HepG2 (cell line): ENCODE data around the gene SUSD6. TPM values are rescaled to one million over a fixed set of nuclear protein-coding genes. Genes with fewer than 3 reads are reported as not detected.
A peak's percentile ranks its signal among the peaks of the same experiment; 100 is the strongest.

Source experiments
- ATAC-seq: fragments of 200-7000 bp; cut with Tn5 transposase; 3 replicates; pipeline ENCODE4 v1.9.1; 2020; ENCODE audit warnings: mild to moderate bottlenecking, moderate library complexity
- BruUV-seq: library from RNA; stranded (reverse); fragments of 400-500 nt; replicated peaks from 2 replicates; lab custom pipeline; 2021; lab: Mats Ljungman, UMichigan
- CTCF ChIA-PET: fragments of 300-600 bp; formaldehyde crosslinking; extraction: SDS; loops from one replicate; lab custom pipeline; 2021; ENCODE audit warnings: low total read pairs, inconsistent platforms, low intra/inter-chr PET ratio; lab: Yijun Ruan, JAX
- POLR2A ChIA-PET: fragments of 350-600 bp; sonication (Branson Sonifier 250); formaldehyde crosslinking; loops from one replicate; lab custom pipeline; 2020; ENCODE audit warnings: antibody characterized with exemption, inconsistent platforms; lab: Yijun Ruan, JAX
- DNase-seq: peaks from one replicate; pipeline ENCODE4 v3.0.0-alpha.2; 2015; ENCODE audit warnings: low spot score
- FAIRE-seq: peaks from 3 replicates; lab custom pipeline; 2011; peaks lifted over from hg19 to GRCh38; lab: Jason Lieb, UNC
- H2AFZ ChIP-seq: one replicate; pipeline ENCODE4 v1.6.1; 2011; ENCODE audit warnings: low read length, inconsistent platforms
- H3K27ac ChIP-seq: fragments of 300-600 bp; 3 replicates; pipeline ENCODE4 v1.8.0; 2011; ENCODE audit warnings: mixed run types, mild to moderate bottlenecking, mixed read lengths, low read length, inconsistent platforms; ENCODE audit not compliant: insufficient read depth; ENCODE audit errors: extremely low read length
- H3K27me3 ChIP-seq, 2 experiments: fragments of 200-600 bp in 1 of 2; 2 replicates in 1 of 2; 3 replicates in 1 of 2; pipeline versions ENCODE4 v1.6.0 to v1.8.0; 2011; ENCODE audit warnings: low read length in 2 of 2, mild to moderate bottlenecking in 2 of 2, moderate library complexity in 2 of 2, inconsistent platforms in 1 of 2; ENCODE audit not compliant: insufficient read depth in 2 of 2, control insufficient read depth in 1 of 2
- H3K36me3 ChIP-seq, 2 experiments: fragments of 200-600 bp in 1 of 2; replicated peaks in 1 of 2; 2 replicates in 1 of 2; 3 replicates in 1 of 2; pipeline versions ENCODE4 v1.5.1 to v1.8.0; 2011; ENCODE audit warnings: low read length in 2 of 2, inconsistent platforms in 1 of 2; ENCODE audit not compliant: insufficient read depth in 2 of 2, control insufficient read depth in 1 of 2
- H3K4me1 ChIP-seq: 2 replicates; pipeline ENCODE4 v1.5.1; 2012; ENCODE audit warnings: low read length, inconsistent platforms; ENCODE audit not compliant: insufficient read depth
- H3K4me2 ChIP-seq: 2 replicates; pipeline ENCODE4 v1.6.0; 2011; ENCODE audit warnings: low read depth, low read length, inconsistent platforms
- H3K4me3 ChIP-seq, 3 experiments: fragments of 200-600 bp in 1 of 3; sonication (generic), shearing (Covaris generic) in 1 of 3; replicated peaks in 1 of 3; 2 replicates each; pipeline ENCODE4 v1.5.1; 2011 to 2016; ENCODE audit warnings: low read length in 3 of 3, inconsistent platforms in 2 of 3, low read depth in 2 of 3, mild to moderate bottlenecking in 2 of 3, control low read depth in 1 of 3, mixed read lengths in 1 of 3; ENCODE audit not compliant: insufficient read depth in 1 of 3
- H3K79me2 ChIP-seq: one replicate; pipeline ENCODE4 v1.6.1; 2011; ENCODE audit warnings: low read length, inconsistent platforms; ENCODE audit not compliant: insufficient read depth
- H3K9ac ChIP-seq: 2 replicates; pipeline ENCODE4 v1.6.0; 2011; ENCODE audit warnings: mild to moderate bottlenecking, low read depth, low read length, inconsistent platforms; ENCODE audit not compliant: insufficient read depth
- H3K9me3 ChIP-seq: 2 replicates; pipeline ENCODE4 v1.5.1; 2012; ENCODE audit warnings: mild to moderate bottlenecking, low read length
- H4K20me1 ChIP-seq: 2 replicates; pipeline ENCODE4 v1.6.0; 2011; ENCODE audit warnings: inconsistent platforms, mild to moderate bottlenecking, low read length, moderate library complexity; ENCODE audit not compliant: insufficient read depth
- BCL6 ChIP-seq: IDR thresholded peaks from 2 replicates; pipeline ENCODE4 v1.6.1; 2016; ENCODE audit warnings: missing genetic modification reagents, missing compliant biosample characterization
- DPF2 ChIP-seq: sonication (generic); formaldehyde crosslinking; IDR thresholded peaks from 2 replicates; pipeline ENCODE4 v1.4.0; 2020; ENCODE audit warnings: mild to moderate bottlenecking, low read depth, missing genetic modification reagents, borderline replicate concordance
- ELF3 ChIP-seq: IDR thresholded peaks from 2 replicates; pipeline ENCODE4 v1.6.1; 2016; ENCODE audit warnings: missing genetic modification reagents, missing compliant biosample characterization
- HMG20B ChIP-seq: conservative IDR thresholded peaks from 2 replicates; pipeline ENCODE4 v1.6.1; 2016; ENCODE audit warnings: missing genetic modification reagents, missing compliant biosample characterization
- MXI1 ChIP-seq: IDR thresholded peaks from 3 replicates; pipeline ENCODE4 v1.6.1; 2012; ENCODE audit warnings: low read depth, low read length, inconsistent platforms, borderline replicate concordance
- PATZ1 ChIP-seq: sonication (generic); formaldehyde crosslinking; IDR thresholded peaks from 2 replicates; pipeline ENCODE4 v1.4.0; 2020; ENCODE audit warnings: missing genetic modification reagents
- SNAPC5 ChIP-seq: sonication (generic); formaldehyde crosslinking; IDR thresholded peaks from 2 replicates; pipeline ENCODE4 v1.8.1; 2023; ENCODE audit warnings: mild to moderate bottlenecking, missing genetic modification reagents, borderline replicate concordance
- SOX13 ChIP-seq, 3 experiments: fragments of 450-650 bp in 1 of 3; sonication (generic) in 1 of 3; formaldehyde crosslinking in 1 of 3; IDR thresholded peaks in 2 of 3; conservative IDR thresholded peaks in 1 of 3; 2 replicates each; pipeline versions ENCODE4 v1.5.0 to v1.6.1; 2016 to 2020; ENCODE audit warnings: antibody characterized with exemption in 1 of 3, mild to moderate bottlenecking in 1 of 3, missing compliant biosample characterization in 1 of 3, missing genetic modification reagents in 1 of 3, moderate library complexity in 1 of 3
- SOX5 ChIP-seq: IDR thresholded peaks from 2 replicates; pipeline ENCODE4 v1.6.1; 2016; ENCODE audit warnings: borderline replicate concordance
- TCF7 ChIP-seq: sonication (generic); IDR thresholded peaks from 2 replicates; pipeline ENCODE4 v1.6.1; 2016; ENCODE audit warnings: antibody characterized with exemption, low read depth
- ZNF362 ChIP-seq: sonication (generic); formaldehyde crosslinking; IDR thresholded peaks from 2 replicates; pipeline ENCODE4 v1.4.0; 2020; ENCODE audit warnings: missing genetic modification reagents, mild to moderate bottlenecking, borderline replicate concordance
- ZNF510 ChIP-seq: sonication (generic); formaldehyde crosslinking; IDR thresholded peaks from 2 replicates; pipeline ENCODE4 v1.4.0; 2020; ENCODE audit warnings: low read depth, mild to moderate bottlenecking, missing genetic modification reagents
- ZNF556 ChIP-seq: sonication (generic); formaldehyde crosslinking; IDR thresholded peaks from 2 replicates; pipeline ENCODE4 v1.4.0; 2020; ENCODE audit warnings: mild to moderate bottlenecking, missing genetic modification reagents, borderline replicate concordance
- WGBS: methylation state at CpG from one replicate; pipeline ENCODE4 v1.1.6; 2017; ENCODE audit warnings: low lambda C conversion rate; 5-methylcytosine and 5-hydroxymethylcytosine counted together
- in situ Hi-C: cut with HindIII; loops from 2 replicates; pipeline ENCODE4 v1.10.0; 2017; ENCODE audit warnings: low pct_unique_long_range_greater_than_20kb; ENCODE audit not compliant: extremely low pct_ligation_motif_present
- intact Hi-C: fragments of 100-400 bp; cut with micrococcal nuclease; formaldehyde crosslinking; loops from one replicate; pipeline ENCODE4 v1.10.0; 2022; ENCODE audit not compliant: unreplicated experiment
- polyA plus RNA-seq, 8 experiments: library from polyadenylated mRNA; depleted of rRNA in 3 of 8; stranded (reverse) in 7 of 8; unstranded in 1 of 8; fragments of >200 nt; fragmentation: Illumina TruSeq in 4 of 8; extraction: Trizol in 4 of 8; gene quantifications; 2 replicates each; pipeline versions ENCODE4 v1.2.1 to v1.2.3, GENCODE V29; 2011 to 2016; ENCODE audit warnings: low read depth in 4 of 8, missing spikeins in 1 of 8, mixed read lengths in 1 of 8; ENCODE audit not compliant: insufficient read depth in 1 of 8
- total RNA-seq, 5 experiments: library from RNA; depleted of rRNA; stranded (reverse); fragments of >200 nt; fragmentation: Illumina TruSeq; extraction: Trizol; gene quantifications; 2 replicates each; pipeline ENCODE4 v1.2.3, GENCODE V29; 2016; ENCODE audit warnings: low read depth in 1 of 5
- TF ChIP-seq, protein P1 (sequence below): sonication (generic); formaldehyde crosslinking; IDR thresholded peaks from 2 replicates; pipeline ENCODE4 v1.9.0; 2021; ENCODE audit warnings: missing genetic modification reagents, borderline replicate concordance
- TF ChIP-seq, protein P2 (sequence below): sonication (generic); formaldehyde crosslinking; IDR thresholded peaks from 2 replicates; pipeline ENCODE4 v1.4.0; 2020; ENCODE audit warnings: missing genetic modification reagents

Gene SUSD6
- total and polyA plus RNA-seq, 2 of the 13 experiments (the other 11 are each of a cell fraction or from before 2014, with no cell fraction given): 7.2 to 7.4 TPM

DNA sequence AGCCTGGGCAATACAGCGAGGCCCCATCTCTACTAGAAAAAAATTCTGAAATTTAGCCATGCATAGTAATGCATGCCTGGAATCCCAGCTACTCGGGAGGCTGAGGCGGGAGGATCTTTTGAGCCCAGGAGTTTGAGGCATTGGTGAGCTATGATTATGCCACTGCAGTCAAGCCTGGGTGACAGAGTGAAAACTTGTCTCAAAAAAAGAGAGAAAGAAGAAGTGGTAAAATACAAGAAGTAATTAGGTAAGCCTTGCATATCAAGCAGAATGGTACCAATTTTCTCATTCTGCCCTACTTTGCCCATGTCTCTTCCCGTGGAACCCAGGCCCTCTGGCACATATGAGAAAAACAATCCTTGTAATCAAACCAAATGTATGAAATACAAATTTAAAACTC, 70.7 kb downstream of the SUSD6 start (continued):
- TF ChIP-seq, protein P1, sequence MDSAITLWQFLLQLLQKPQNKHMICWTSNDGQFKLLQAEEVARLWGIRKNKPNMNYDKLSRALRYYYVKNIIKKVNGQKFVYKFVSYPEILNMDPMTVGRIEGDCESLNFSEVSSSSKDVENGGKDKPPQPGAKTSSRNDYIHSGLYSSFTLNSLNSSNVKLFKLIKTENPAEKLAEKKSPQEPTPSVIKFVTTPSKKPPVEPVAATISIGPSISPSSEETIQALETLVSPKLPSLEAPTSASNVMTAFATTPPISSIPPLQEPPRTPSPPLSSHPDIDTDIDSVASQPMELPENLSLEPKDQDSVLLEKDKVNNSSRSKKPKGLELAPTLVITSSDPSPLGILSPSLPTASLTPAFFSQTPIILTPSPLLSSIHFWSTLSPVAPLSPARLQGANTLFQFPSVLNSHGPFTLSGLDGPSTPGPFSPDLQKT (CRISPR knock-in tag): no peak
- no peak for TF ChIP-seq MXI1

GRCh38 chr14:69682621-69683263, 71.3 kb downstream of the SUSD6 start:
- Histone ChIP-seq H3K79me2 (peaks cover 2% of the 10 kb centered on the region), H3K9ac (no peak overlapping the region), H3K4me1 (peaks cover 62% of the 10 kb centered on the region), H3K4me2 (0 out of 2 replicates have a peak overlapping the region, but pooled peaks have one; percentile 16), H3K9me3 (no peaks in the 10 kb centered on the region), H4K20me1 (no peaks in the 10 kb centered on the region), H3K36me3 (no peaks in the 10 kb centered on the region), H3K4me3 (no peak overlapping the region), H3K27ac (no peak overlapping the region), H2AFZ (no peak overlapping the region), H3K27me3 (no peaks in the 10 kb centered on the region)
- in situ Hi-C loops (no loop called here), intact Hi-C loops (no loop called here)
- no peak for ATAC-seq
- no TSS peak for BruUV-seq
- CTCF ChIA-PET: no interaction called here
- no peak for FAIRE-seq
- WGBS: 0% methylated on average over 1 of the region's 1 CpG
- DNase-seq: peak; percentile 46
- POLR2A ChIA-PET: interaction anchor here (0.8 to 1.8 kb wide), 5 partner anchors 9 to 77 kb away, joined by 3 to 5 read pairs (median 4); partner anchors contain the start of gene SUSD6
- TF ChIP-seq ZNF556 (CRISPR knock-in tag) (no peak), ZNF362 (CRISPR knock-in tag) (peak; percentile 66; the same call in 1 of the 2 replicates), SOX13 (IDR thresholded peaks at IDR 0.05) (no peak), SOX13 (CRISPR knock-in tag; conservative IDR thresholded peaks at IDR 0.05 in 1 of 2, IDR thresholded peaks at IDR 0.05 in 1 of 2) (peak in 1 of 2 experiments; percentile 76; a peak in 2 of 4 replicates), BCL6 (CRISPR knock-in tag) (peak; percentile 19; the same call in 1 of the 2 replicates), TCF7 (peak; percentile 70), ELF3 (no peak), SNAPC5 (CRISPR knock-in tag) (no peak), DPF2 (no peak), HMG20B (CRISPR knock-in tag) (no peak), ZNF510 (no peak), SOX5 (peak; percentile 22; the same call in 1 of the 2 replicates), PATZ1 (0 out of 2 replicates have a peak, but pooled peaks have one; percentile 21)
- TF ChIP-seq, protein P2, sequence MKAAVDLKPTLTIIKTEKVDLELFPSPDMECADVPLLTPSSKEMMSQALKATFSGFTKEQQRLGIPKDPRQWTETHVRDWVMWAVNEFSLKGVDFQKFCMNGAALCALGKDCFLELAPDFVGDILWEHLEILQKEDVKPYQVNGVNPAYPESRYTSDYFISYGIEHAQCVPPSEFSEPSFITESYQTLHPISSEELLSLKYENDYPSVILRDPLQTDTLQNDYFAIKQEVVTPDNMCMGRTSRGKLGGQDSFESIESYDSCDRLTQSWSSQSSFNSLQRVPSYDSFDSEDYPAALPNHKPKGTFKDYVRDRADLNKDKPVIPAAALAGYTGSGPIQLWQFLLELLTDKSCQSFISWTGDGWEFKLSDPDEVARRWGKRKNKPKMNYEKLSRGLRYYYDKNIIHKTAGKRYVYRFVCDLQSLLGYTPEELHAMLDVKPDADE (CRISPR knock-in tag): no peak
